ENCODE measurements around the gene LRRC42. TPM values are rescaled to one million over a fixed set of nuclear protein-coding genes. Genes with fewer than 3 reads are reported as not detected.

LRRC42 gene
- total and polyA plus RNA-seq, 7 donors, result 15.2 to 25.4 (median 19.6) TPM

- intact Hi-C loops (cut with DNase I), result loop anchor here (2.0 to 5.0 kb wide), 2 partner anchors 59 to 110 kb away; partner anchors contain the start of genes NDC1 and YIPF1
- WGBS, 2 donors, result 61% methylated on average over 6 of the region's 6 CpGs
- TF ChIP-seq POLR2A (IDR thresholded peaks at IDR 0.05) (no peak), EP300 (IDR thresholded peaks at IDR 0.05) (no peak), POLR2AphosphoS5 (IDR thresholded peaks at IDR 0.05) (no peak)
- TF ChIP-seq, protein P1, sequence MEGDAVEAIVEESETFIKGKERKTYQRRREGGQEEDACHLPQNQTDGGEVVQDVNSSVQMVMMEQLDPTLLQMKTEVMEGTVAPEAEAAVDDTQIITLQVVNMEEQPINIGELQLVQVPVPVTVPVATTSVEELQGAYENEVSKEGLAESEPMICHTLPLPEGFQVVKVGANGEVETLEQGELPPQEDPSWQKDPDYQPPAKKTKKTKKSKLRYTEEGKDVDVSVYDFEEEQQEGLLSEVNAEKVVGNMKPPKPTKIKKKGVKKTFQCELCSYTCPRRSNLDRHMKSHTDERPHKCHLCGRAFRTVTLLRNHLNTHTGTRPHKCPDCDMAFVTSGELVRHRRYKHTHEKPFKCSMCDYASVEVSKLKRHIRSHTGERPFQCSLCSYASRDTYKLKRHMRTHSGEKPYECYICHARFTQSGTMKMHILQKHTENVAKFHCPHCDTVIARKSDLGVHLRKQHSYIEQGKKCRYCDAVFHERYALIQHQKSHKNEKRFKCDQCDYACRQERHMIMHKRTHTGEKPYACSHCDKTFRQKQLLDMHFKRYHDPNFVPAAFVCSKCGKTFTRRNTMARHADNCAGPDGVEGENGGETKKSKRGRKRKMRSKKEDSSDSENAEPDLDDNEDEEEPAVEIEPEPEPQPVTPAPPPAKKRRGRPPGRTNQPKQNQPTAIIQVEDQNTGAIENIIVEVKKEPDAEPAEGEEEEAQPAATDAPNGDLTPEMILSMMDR (IDR thresholded peaks at IDR 0.05), result no peak
- peak overlapping the region; percentile 92 to 96 (median 94) for H3K27ac ChIP-seq
- no peaks in the 10 kb centered on the region for H3K27me3 ChIP-seq
- peak overlapping the region; percentile 68 to 93 (median 82) for H3K4me3 ChIP-seq
- peaks cover 0 to 7% (median 0%) of the 10 kb centered on the region in 4 donors for H3K36me3 ChIP-seq
- no peaks in the 10 kb centered on the region for H3K9me3 ChIP-seq
- H3K4me1 ChIP-seq, result peaks cover 0 to 43% (median 33%) of the 10 kb centered on the region in 4 donors
- DNase-seq, result no peak
Observed at GRCh38 chr1:53947172-53947907, 1.2 kb downstream of the LRRC42 start.

- peak overlapping the region in 2 of 4 donors; percentile 28 to 94 for H3K27ac ChIP-seq
- intact Hi-C loops (cut with DNase I), result loop anchor here (5.0 kb wide), 1 partner anchor 111 kb away; the partner anchor contains the start of gene NDC1
- no peak for DNase-seq
Observed at GRCh38 chr1:53948291-53948690, 2.1 kb downstream of the LRRC42 start.

GRCh38 chr1:53949023-53949990 is 3.2 kb downstream of the LRRC42 start:
- 89 to 91% methylated on average over 4 of the region's 4 CpGs for WGBS, 2 donors
- intact Hi-C loops (cut with DNase I), result loop anchor here (5.0 kb wide), 1 partner anchor 112 kb away; the partner anchor contains the start of gene NDC1
- Histone ChIP-seq H3K4me1 (peaks cover 0 to 48% (median 39%) of the 10 kb centered on the region in 4 donors), H3K4me3 (no peak overlapping the region), H3K27me3 (no peaks in the 10 kb centered on the region), H3K27ac (no peak overlapping the region), H3K36me3 (peaks cover 0 to 23% (median 2%) of the 10 kb centered on the region in 4 donors), H3K9me3 (no peaks in the 10 kb centered on the region)
- TF ChIP-seq, protein P1 (IDR thresholded peaks at IDR 0.05), result peak in 2 of 4 experiments; percentile 40 to 47
- no peak for TF ChIP-seq EP300 (IDR thresholded peaks at IDR 0.05)
- DNase-seq, result no peak

More at GRCh38 chr1:53948291-53948690, 2.1 kb downstream of the LRRC42 start:
- WGBS, 2 donors, result 95% methylated on average over 5 of the region's 5 CpGs
- Histone ChIP-seq H3K4me3 (no peak overlapping the region), H3K27me3 (no peaks in the 10 kb centered on the region), H3K4me1 (peaks cover 0 to 43% (median 33%) of the 10 kb centered on the region in 4 donors), H3K9me3 (no peaks in the 10 kb centered on the region), H3K36me3 (peaks cover 0 to 17% (median under 1%) of the 10 kb centered on the region in 4 donors)
- TF ChIP-seq EP300 (IDR thresholded peaks at IDR 0.05) (no peak), POLR2A (IDR thresholded peaks at IDR 0.05) (no peak), POLR2AphosphoS5 (IDR thresholded peaks at IDR 0.05) (no peak)
- TF ChIP-seq, protein P1 (IDR thresholded peaks at IDR 0.05), result no peak

DNA sequence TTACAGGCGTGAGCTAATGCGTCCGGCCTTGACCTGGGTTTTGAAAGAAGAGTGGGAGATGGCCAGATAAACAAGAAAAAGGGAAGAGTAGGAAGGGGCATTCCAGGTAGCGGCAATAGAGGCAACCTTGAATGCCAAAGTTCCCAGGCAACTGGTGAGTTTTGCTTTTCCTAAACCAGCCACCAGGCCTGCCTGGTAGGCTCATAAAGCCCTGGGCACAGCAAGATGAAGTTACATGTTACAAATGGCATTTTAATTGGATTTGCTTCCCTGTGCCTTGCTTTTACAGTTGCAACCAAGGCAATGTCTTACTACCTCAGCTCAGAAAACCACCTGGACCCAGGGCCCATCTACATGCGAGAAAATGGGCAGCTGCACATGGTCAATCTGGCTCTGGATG is 5.5 kb downstream of the LRRC42 start:
- Histone ChIP-seq H3K36me3 (peaks cover 0 to 23% (median 2%) of the 10 kb centered on the region in 4 donors), H3K4me3 (no peak overlapping the region), H3K4me1 (peaks cover 0 to 49% (median 35%) of the 10 kb centered on the region in 4 donors), H3K27ac (peak overlapping the region in 1 of 4 donors; percentile 4), H3K27me3 (no peaks in the 10 kb centered on the region), H3K9me3 (no peaks in the 10 kb centered on the region)
- 94 to 95% methylated on average over 5 of the region's 5 CpGs for WGBS, 2 donors
- DNase-seq, result no peak
- intact Hi-C loops (cut with DNase I), result loop anchor here (2.0 kb wide), 1 partner anchor 101 kb away; the partner anchor contains the start of genes TCEANC2 and TMEM59
- TF ChIP-seq EP300 (IDR thresholded peaks at IDR 0.05), result no peak

All from sigmoid colon (tissue), 7 donors.